GM12891 (cell line): ENCODE data around the gene ABL1.

Experiments used
- POLR2A ChIP-seq: IDR thresholded peaks from 2 replicates; pipeline ENCODE4 v1.6.1; 2011; ENCODE audit warnings: low read depth, low read length, control low read depth
- POLR2AphosphoS5 ChIP-seq: IDR thresholded peaks from 2 replicates; pipeline ENCODE4 v1.6.1; 2011; ENCODE audit warnings: low read depth, low read length, control low read depth
- SPI1 ChIP-seq: IDR thresholded peaks from 2 replicates; pipeline ENCODE4 v1.6.1; 2011; ENCODE audit warnings: low read depth, low read length, control low read depth
- TAF1 ChIP-seq: IDR thresholded peaks from 2 replicates; pipeline ENCODE4 v1.6.1; 2011; ENCODE audit warnings: low read depth, low read length, control low read depth

GRCh38 chr9:130817914-130818313 lies 17.1 kb upstream of the ABL1 start:
- TF ChIP-seq TAF1, result no peak
- TF ChIP-seq POLR2AphosphoS5, result no peak
- no peak for TF ChIP-seq POLR2A
- TF ChIP-seq SPI1, result no peak
